ENCODE data around the gene HOXB5. TPM values are rescaled to one million over a fixed set of nuclear protein-coding genes. Genes with fewer than 3 reads are reported as not detected.

The HOXB5 gene
- total RNA-seq, 2 experiments from 2014 or later = not detected

- POLR2A ChIA-PET = no interaction called here
- no peaks in the 10 kb centered on the region for H3K36me3 Mint-ChIP-seq (ENCODE audit: low read depth)
- no peak overlapping the region for H3K4me3 Mint-ChIP-seq
Measured at GRCh38 chr17:48633266-48633677, 39.7 kb upstream of the HOXB5 start.

DNA sequence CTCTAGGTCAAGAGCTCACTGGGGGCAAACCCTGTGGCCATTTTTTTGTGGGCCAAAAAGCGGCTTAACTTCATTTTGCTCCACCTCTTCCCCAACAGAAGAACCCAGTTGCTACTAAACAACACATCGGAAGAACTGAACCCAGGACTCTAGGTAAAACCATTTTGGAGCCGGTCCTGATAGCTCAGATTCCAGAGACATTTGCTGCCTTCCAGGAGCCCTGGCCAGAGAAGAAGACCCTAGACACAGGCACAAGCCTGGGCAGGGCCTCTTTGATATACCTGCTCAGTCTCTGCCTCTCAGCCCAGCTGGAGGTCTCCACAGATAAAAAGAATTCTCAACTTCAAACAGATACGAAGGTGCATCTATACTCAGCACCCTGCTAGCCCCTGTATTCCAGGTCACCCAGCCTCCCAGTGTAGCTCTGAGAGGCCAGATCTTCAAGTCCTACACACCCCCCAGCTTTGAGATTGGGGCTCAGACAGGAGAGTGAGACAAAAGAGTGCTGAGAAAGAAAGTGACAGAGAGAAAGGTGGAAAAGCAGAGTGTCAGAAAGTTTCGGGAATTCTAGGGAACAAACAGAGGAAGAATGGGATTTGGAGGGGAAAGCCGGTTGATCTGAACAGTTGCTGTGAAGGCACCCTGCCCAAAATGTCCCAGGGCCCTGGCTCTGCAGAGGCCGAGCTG is 39.1 kb upstream of the HOXB5 start:
- DNase-seq = no peak
- Mint-ChIP-seq H3K4me3 (peak overlapping the region; percentile 7), H3K4me1 (peaks cover 10% of the 10 kb centered on the region), H3K9me3 (no peaks in the 10 kb centered on the region), H3K36me3 (ENCODE audit: low read depth) (no peaks in the 10 kb centered on the region), H3K27ac (no peak overlapping the region), H3K27me3 (peaks cover 91% of the 10 kb centered on the region)
- ChIA-PET CTCF (interaction anchor here (0.6 to 1.5 kb wide), 8 partner anchors 14 to 584 kb away, joined by 3 to 7 read pairs (median 4); partner anchors contain the start of gene HOXB5), POLR2A (no interaction called here)

More at GRCh38 chr17:48633266-48633677, 39.7 kb upstream of the HOXB5 start:
- H3K27ac Mint-ChIP-seq = no peak overlapping the region
- no peaks in the 10 kb centered on the region for H3K9me3 Mint-ChIP-seq
- H3K27me3 Mint-ChIP-seq = peaks cover 91% of the 10 kb centered on the region
- CTCF ChIA-PET = interaction anchor here (0.8 kb wide), 1 partner anchor 69 kb away, joined by 3 read pairs; no protein-coding TSS in a partner anchor
- DNase-seq = no peak
- peaks cover 10% of the 10 kb centered on the region for H3K4me1 Mint-ChIP-seq

GRCh38 chr17:48631693-48632578 is 38.4 kb upstream of the HOXB5 start:
- no peak for DNase-seq
- no peak overlapping the region for H3K4me3 Mint-ChIP-seq
- ChIA-PET CTCF (interaction anchor here (0.6 to 1.5 kb wide), 8 partner anchors 13 to 583 kb away, joined by 3 to 7 read pairs (median 4); partner anchors contain the start of gene HOXB5), POLR2A (no interaction called here)
- H3K27ac Mint-ChIP-seq = no peak overlapping the region
- peaks cover 91% of the 10 kb centered on the region for H3K27me3 Mint-ChIP-seq
- no peaks in the 10 kb centered on the region for H3K36me3 Mint-ChIP-seq (ENCODE audit: low read depth)
- H3K9me3 Mint-ChIP-seq = no peaks in the 10 kb centered on the region
- peaks cover 12% of the 10 kb centered on the region for H3K4me1 Mint-ChIP-seq

- POLR2A ChIA-PET = no interaction called here
- no peaks in the 10 kb centered on the region for H3K36me3 Mint-ChIP-seq (ENCODE audit: low read depth)
- peaks cover 15% of the 10 kb centered on the region for H3K4me1 Mint-ChIP-seq
- CTCF ChIA-PET = interaction anchor here (1.5 kb wide), 1 partner anchor 18 kb away, joined by 7 read pairs; no protein-coding TSS in a partner anchor
- peaks cover 90% of the 10 kb centered on the region for H3K27me3 Mint-ChIP-seq
- H3K4me3 Mint-ChIP-seq = no peak overlapping the region
- DNase-seq = no peak
- no peaks in the 10 kb centered on the region for H3K9me3 Mint-ChIP-seq
- no peak overlapping the region for H3K27ac Mint-ChIP-seq
Measured at GRCh38 chr17:48630925-48631692, 37.5 kb upstream of the HOXB5 start.

- CTCF ChIA-PET = no interaction called here
- no peak for DNase-seq
Measured at GRCh38 chr17:48630009-48630924, 36.7 kb upstream of the HOXB5 start.

GRCh38 chr17:48629411-48629759 is 35.8 kb upstream of the HOXB5 start:
- Mint-ChIP-seq H3K27ac (peak overlapping the region; percentile 7), H3K27me3 (peaks cover 81% of the 10 kb centered on the region), H3K36me3 (ENCODE audit: low read depth) (no peaks in the 10 kb centered on the region), H3K9me3 (no peaks in the 10 kb centered on the region), H3K4me1 (peaks cover 18% of the 10 kb centered on the region), H3K4me3 (no peak overlapping the region)
- DNase-seq = no peak
- ChIA-PET CTCF (interaction anchor here (0.6 kb wide), 1 partner anchor 49 kb away, joined by 3 read pairs; no protein-coding TSS in a partner anchor), POLR2A (no interaction called here)

More at GRCh38 chr17:48630009-48630924, 36.7 kb upstream of the HOXB5 start:
- POLR2A ChIA-PET = no interaction called here
- Mint-ChIP-seq H3K9me3 (no peaks in the 10 kb centered on the region), H3K27me3 (peaks cover 86% of the 10 kb centered on the region), H3K27ac (no peak overlapping the region), H3K4me3 (no peak overlapping the region), H3K36me3 (ENCODE audit: low read depth) (no peaks in the 10 kb centered on the region), H3K4me1 (peaks cover 18% of the 10 kb centered on the region)

GRCh38 chr17:48628649-48629410 is 35.3 kb upstream of the HOXB5 start:
- no peaks in the 10 kb centered on the region for H3K9me3 Mint-ChIP-seq
- CTCF ChIA-PET = interaction anchor here (0.6 to 1.3 kb wide), 3 partner anchors 11 to 125 kb away, joined by 3 to 4 read pairs (median 3); no protein-coding TSS in a partner anchor
- no peak overlapping the region for H3K4me3 Mint-ChIP-seq
- H3K4me1 Mint-ChIP-seq = peaks cover 18% of the 10 kb centered on the region
- H3K36me3 Mint-ChIP-seq (ENCODE audit: low read depth) = no peaks in the 10 kb centered on the region
- POLR2A ChIA-PET = interaction anchor here (0.6 kb wide), 1 partner anchor 22 kb away, joined by 3 read pairs; no protein-coding TSS in a partner anchor
- no peak for DNase-seq
- no peak overlapping the region for H3K27ac Mint-ChIP-seq
- peaks cover 83% of the 10 kb centered on the region for H3K27me3 Mint-ChIP-seq

DNA sequence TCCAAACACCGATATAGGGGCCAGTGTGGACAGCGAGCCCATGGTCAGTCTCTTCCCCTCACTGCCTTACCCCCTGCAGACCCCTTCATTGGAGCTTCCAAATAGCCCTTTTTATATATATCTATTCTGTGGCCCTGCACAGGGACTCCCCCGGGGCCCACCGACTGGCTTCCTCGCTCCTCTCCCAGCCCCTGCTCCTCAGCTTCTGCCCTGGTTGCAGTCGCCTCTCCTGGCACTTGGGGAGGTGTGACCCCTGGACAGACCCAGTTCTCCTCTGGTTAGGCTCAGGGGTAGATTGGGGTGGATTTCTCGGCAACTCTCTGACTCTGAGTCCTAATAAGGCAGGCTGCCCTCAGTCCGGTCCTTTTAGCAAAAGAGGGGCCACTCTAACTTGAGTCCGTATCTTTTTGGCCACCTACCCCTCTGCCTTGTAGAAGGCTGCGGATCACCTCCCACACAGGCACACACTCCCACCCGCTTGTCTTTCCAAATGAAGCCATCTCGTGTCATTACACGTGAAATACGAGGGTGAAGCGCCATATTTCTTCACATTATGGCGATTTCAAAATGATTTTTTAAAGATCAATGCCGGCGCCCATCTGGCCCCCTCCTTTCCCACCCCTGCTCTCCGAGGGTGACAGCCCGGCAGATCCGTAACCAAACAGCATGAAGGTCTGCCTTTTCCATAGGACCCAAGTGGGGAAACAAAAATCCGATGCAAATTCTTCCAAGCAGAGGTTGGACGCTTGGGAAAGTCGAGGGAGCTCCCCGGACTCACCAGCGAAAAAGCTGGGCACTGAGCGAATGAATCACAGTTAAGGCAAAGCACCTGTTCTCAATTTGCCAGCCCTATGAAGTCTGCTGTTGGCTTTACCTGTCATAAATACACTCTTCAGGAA is 34.3 kb upstream of the HOXB5 start:
- Mint-ChIP-seq H3K27ac (no peak overlapping the region), H3K4me3 (no peak overlapping the region), H3K27me3 (peaks cover 88% of the 10 kb centered on the region), H3K36me3 (ENCODE audit: low read depth) (no peaks in the 10 kb centered on the region), H3K4me1 (peaks cover 17% of the 10 kb centered on the region), H3K9me3 (no peaks in the 10 kb centered on the region)
- ChIA-PET CTCF (interaction anchor here (1.0 to 1.3 kb wide), 2 partner anchors 10 to 126 kb away, joined by 3 to 4 read pairs; no protein-coding TSS in a partner anchor), POLR2A (interaction anchor here (0.6 kb wide), 1 partner anchor 23 kb away, joined by 3 read pairs; no protein-coding TSS in a partner anchor)
- no peak for DNase-seq

DNA sequence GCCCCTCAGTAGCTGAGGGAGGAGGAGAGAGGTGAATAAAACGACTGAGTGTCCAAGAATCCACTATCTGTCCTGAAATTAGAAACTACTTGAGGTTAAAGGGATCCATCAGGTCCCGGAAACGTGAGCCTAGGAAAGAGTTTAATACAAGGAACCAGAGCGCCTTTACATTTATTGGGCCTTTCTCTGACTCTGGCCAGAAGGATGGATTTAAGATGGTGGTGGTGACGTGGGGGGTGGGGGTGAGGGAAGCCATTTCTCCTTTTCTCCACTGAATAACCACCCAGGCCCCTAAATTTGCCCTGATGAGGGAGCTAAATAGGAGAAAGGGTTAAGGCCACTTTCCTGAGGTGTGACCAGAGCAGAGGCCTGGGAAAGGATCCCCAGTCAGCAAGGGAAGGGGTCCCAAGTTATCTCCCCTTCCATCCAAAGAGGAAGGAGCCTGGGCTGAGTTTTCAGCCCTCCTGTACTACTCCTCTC is 33.6 kb upstream of the HOXB5 start:
- no peak for DNase-seq
- CTCF ChIA-PET = interaction anchor here (0.6 to 2.3 kb wide), 2 partner anchors 9 to 607 kb away, joined by 3 to 16 read pairs; no protein-coding TSS in a partner anchor
- POLR2A ChIA-PET = no interaction called here
- peaks cover 88% of the 10 kb centered on the region for H3K27me3 Mint-ChIP-seq
- no peaks in the 10 kb centered on the region for H3K9me3 Mint-ChIP-seq
- H3K4me3 Mint-ChIP-seq = no peak overlapping the region
- no peak overlapping the region for H3K27ac Mint-ChIP-seq
- no peaks in the 10 kb centered on the region for H3K36me3 Mint-ChIP-seq (ENCODE audit: low read depth)
- H3K4me1 Mint-ChIP-seq = peaks cover 13% of the 10 kb centered on the region

All from activated CD4-positive, alpha-beta T cell treated with anti-CD3 and anti-CD28 coated beads, Interleukin-2, amount 10 ng/mL, durations not matched to agents 7 days and 5 days (primary cell).